GM23248 (cell line): ENCODE data around the gene PPP4R2. TPM values are rescaled to one million over a fixed set of nuclear protein-coding genes. Genes with fewer than 3 reads are reported as not detected.

Experiments used
- DNase-seq: peaks from one replicate; pipeline ENCODE4 v3.0.0-alpha.2; 2015
- H2AFZ ChIP-seq: fragments of 200-600 bp; sonication (generic); 2 replicates; pipeline ENCODE4 v1.6.1; 2016; ENCODE audit warnings: antibody characterized with exemption
- H3F3A ChIP-seq: fragments of 200-600 bp; sonication (generic); 2 replicates; pipeline ENCODE4 v1.6.1; 2016; ENCODE audit warnings: mild to moderate bottlenecking, antibody characterized with exemption, mixed run types; ENCODE audit not compliant: insufficient read depth
- H3K27ac ChIP-seq: fragments of 200-600 bp; sonication (generic); 2 replicates; pipeline ENCODE4 v1.5.1; 2016; ENCODE audit warnings: mild to moderate bottlenecking
- H3K27me3 ChIP-seq: fragments of 200-600 bp; sonication (generic); replicated peaks from 2 replicates; pipeline ENCODE4 v1.6.1; 2016; ENCODE audit warnings: mild to moderate bottlenecking; ENCODE audit not compliant: insufficient read depth
- H3K36me3 ChIP-seq: fragments of 200-600 bp; sonication (generic); 2 replicates; pipeline ENCODE4 v1.6.1; 2016; ENCODE audit warnings: low read depth, mild to moderate bottlenecking
- H3K4me1 ChIP-seq: fragments of 200-600 bp; sonication (generic); 2 replicates; pipeline ENCODE4 v1.6.1; 2016; ENCODE audit warnings: mild to moderate bottlenecking; ENCODE audit not compliant: insufficient read depth
- H3K4me2 ChIP-seq: fragments of 200-600 bp; sonication (generic); one replicate; pipeline ENCODE4 v1.6.1; 2016; ENCODE audit warnings: mild to moderate bottlenecking; ENCODE audit not compliant: unreplicated experiment
- H3K4me3 ChIP-seq: fragments of 200-600 bp; sonication (generic); 2 replicates; pipeline ENCODE4 v1.5.1; 2016; ENCODE audit warnings: mild to moderate bottlenecking
- H3K79me2 ChIP-seq: fragments of 200-600 bp; sonication (generic); 2 replicates; pipeline ENCODE4 v1.6.1; 2016; ENCODE audit warnings: mild to moderate bottlenecking; ENCODE audit not compliant: insufficient read depth
- H3K9ac ChIP-seq: fragments of 200-600 bp; sonication (generic); 2 replicates; pipeline ENCODE4 v1.6.1; 2016; ENCODE audit warnings: mild to moderate bottlenecking
- H3K9me2 ChIP-seq: fragments of 200-600 bp; sonication (generic); 2 replicates; pipeline ENCODE4 v1.6.1; 2016; ENCODE audit warnings: mixed run types, mild to moderate bottlenecking, moderate library complexity; ENCODE audit not compliant: insufficient read depth
- H3K9me3 ChIP-seq: fragments of 200-600 bp; sonication (generic); one replicate; pipeline ENCODE4 v1.6.1; 2017; ENCODE audit warnings: low read depth
- H4K20me1 ChIP-seq: fragments of 200-600 bp; sonication (generic); 2 replicates; pipeline ENCODE4 v1.6.0; 2016; ENCODE audit not compliant: insufficient read depth
- EZH2 ChIP-seq: fragments of 200-600 bp; sonication (generic); IDR thresholded peaks from 2 replicates; pipeline ENCODE4 v1.6.1; 2018; ENCODE audit warnings: antibody characterized with exemption, mild to moderate bottlenecking; ENCODE audit not compliant: insufficient read depth, poor library complexity, severe bottlenecking
- EZH2phosphoT487 ChIP-seq: fragments of 200-600 bp; sonication (generic); IDR thresholded peaks from 2 replicates; pipeline ENCODE4 v1.6.1; 2018; ENCODE audit warnings: antibody characterized with exemption, moderate library complexity, mild to moderate bottlenecking, low read depth; ENCODE audit not compliant: insufficient read depth
- WGBS, 2 experiments: methylation state at CpG; one replicate each; pipeline ENCODE4 v1.1.6; 2015 to 2017; ENCODE audit warnings: low lambda C conversion rate in 2 of 2, low coverage in 1 of 2; ENCODE audit errors: missing lambda C conversion rate in 2 of 2; 5-methylcytosine and 5-hydroxymethylcytosine counted together
- in situ Hi-C: fragments of 300-500 bp; cut with MboI; formaldehyde crosslinking; loops from 2 replicates; pipeline ENCODE4 v1.15.0; 2020
- polyA plus RNA-seq: library from polyadenylated mRNA; unstranded; fragments of >200 nt; fragmentation: Nextera tagmentation; extraction: Ambion mirVana; gene quantifications from 2 replicates; pipeline ENCODE4 v1.2.1, GENCODE V29; 2016
- total RNA-seq: library from RNA; depleted of rRNA; stranded (reverse); fragments of >200 nt; shearing (Covaris generic); gene quantifications from 2 replicates; pipeline ENCODE4 v1.2.3, GENCODE V29; 2014

The PPP4R2 gene
- total and polyA plus RNA-seq, 2 experiments from 2014 or later: 31.6 to 46.6 TPM

DNA sequence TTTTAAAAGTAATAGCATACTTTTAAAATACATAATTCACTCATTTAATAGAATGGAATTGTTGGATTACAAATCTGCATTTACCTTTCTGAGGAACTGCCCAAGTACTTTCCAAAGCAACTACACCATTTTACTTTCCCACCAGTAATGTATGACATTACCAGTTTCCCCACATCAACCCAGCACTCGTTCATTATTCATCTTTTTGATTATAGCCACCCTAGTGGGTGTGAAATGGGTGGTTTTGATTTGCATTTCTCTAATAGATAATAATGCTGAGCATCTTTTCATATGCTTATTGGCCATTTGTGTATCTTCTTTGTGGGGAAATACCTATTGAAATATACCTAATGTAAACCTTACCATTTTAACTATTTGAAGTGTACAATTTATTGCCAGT lies 46.8 kb downstream of the PPP4R2 start:
- 48 to 72% methylated on average over 1 of the region's 1 CpG for WGBS, 2 experiments
- H3K4me2 ChIP-seq: no peak overlapping the region
- H3F3A ChIP-seq: peaks cover 15% of the 10 kb centered on the region
- no peaks in the 10 kb centered on the region; the same call in 1 of the 2 replicates for H3K79me2 ChIP-seq
- H3K9ac ChIP-seq: no peak overlapping the region
- H3K27ac ChIP-seq: no peak overlapping the region
- H3K4me1 ChIP-seq: peaks cover 41% of the 10 kb centered on the region
- 0 out of 2 replicates have a peak, but pooled peaks cover 4% of the 10 kb centered on the region for H3K36me3 ChIP-seq
- H4K20me1 ChIP-seq: peaks cover 47% of the 10 kb centered on the region; the same call in 1 of the 2 replicates
- H3K4me3 ChIP-seq: no peak overlapping the region
- no peak overlapping the region for H2AFZ ChIP-seq
- H3K9me2 ChIP-seq: no peaks in the 10 kb centered on the region
- DNase-seq: no peak
- no peaks in the 10 kb centered on the region for H3K9me3 ChIP-seq
- in situ Hi-C loops: no loop called here
- no peaks in the 10 kb centered on the region for H3K27me3 ChIP-seq
- TF ChIP-seq EZH2: no peak
- no peak for TF ChIP-seq EZH2phosphoT487

- Histone ChIP-seq H3K4me2 (no peak overlapping the region), H3K36me3 (peaks cover 7% of the 10 kb centered on the region; the same call in 1 of the 2 replicates), H3K27me3 (no peaks in the 10 kb centered on the region), H3F3A (peaks cover 15% of the 10 kb centered on the region; the same call in 1 of the 2 replicates), H3K9me3 (no peaks in the 10 kb centered on the region), H3K4me1 (peaks cover 34% of the 10 kb centered on the region), H3K27ac (0 out of 2 replicates have a peak overlapping the region, but pooled peaks have one; percentile 25), H3K4me3 (no peak overlapping the region), H3K9me2 (no peaks in the 10 kb centered on the region), H2AFZ (no peak overlapping the region), H3K9ac (no peak overlapping the region), H4K20me1 (peaks cover 43% of the 10 kb centered on the region; the same call in 1 of the 2 replicates), H3K79me2 (no peaks in the 10 kb centered on the region; the same call in 1 of the 2 replicates)
- in situ Hi-C loops: no loop called here
- DNase-seq: peak; percentile 71
- WGBS, 2 experiments: 58 to 65% methylated on average over 6 of the region's 6 CpGs
- TF ChIP-seq EZH2phosphoT487 (no peak), EZH2 (no peak)
Observed at GRCh38 chr3:73045391-73045790, 48.8 kb downstream of the PPP4R2 start.

DNA sequence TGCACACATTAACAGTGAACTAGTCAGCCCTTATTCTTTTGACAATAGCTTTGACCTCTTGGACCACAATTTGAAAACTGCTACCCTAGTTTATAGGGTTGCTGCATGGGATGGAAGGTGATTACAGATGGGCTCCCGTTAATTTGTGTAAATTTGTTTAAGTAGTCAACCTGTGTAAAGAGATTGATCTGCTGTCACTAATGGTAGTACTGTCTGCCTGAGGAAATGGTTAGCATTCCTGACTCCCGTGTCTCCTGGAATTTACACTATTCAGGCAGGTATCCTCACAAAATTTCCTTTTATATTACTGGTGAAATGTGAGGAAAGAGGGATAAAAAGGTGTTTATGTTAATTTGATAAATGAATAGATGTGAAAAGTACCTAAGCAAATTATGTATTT lies 49.6 kb downstream of the PPP4R2 start:
- Histone ChIP-seq H3K27me3 (no peaks in the 10 kb centered on the region), H3K9me2 (no peaks in the 10 kb centered on the region), H4K20me1 (peaks cover 37% of the 10 kb centered on the region; the same call in 1 of the 2 replicates), H2AFZ (no peak overlapping the region), H3K9ac (no peak overlapping the region), H3F3A (peaks cover 12% of the 10 kb centered on the region; the same call in 1 of the 2 replicates), H3K79me2 (no peaks in the 10 kb centered on the region; the same call in 1 of the 2 replicates), H3K4me1 (peaks cover 34% of the 10 kb centered on the region), H3K4me3 (no peak overlapping the region), H3K27ac (no peak overlapping the region), H3K4me2 (no peak overlapping the region), H3K9me3 (no peaks in the 10 kb centered on the region), H3K36me3 (peaks cover 12% of the 10 kb centered on the region; the same call in 1 of the 2 replicates)
- 67 to 71% methylated on average over 2 of the region's 2 CpGs for WGBS, 2 experiments
- in situ Hi-C loops: no loop called here
- TF ChIP-seq EZH2 (no peak), EZH2phosphoT487 (no peak)
- DNase-seq: no peak

DNA sequence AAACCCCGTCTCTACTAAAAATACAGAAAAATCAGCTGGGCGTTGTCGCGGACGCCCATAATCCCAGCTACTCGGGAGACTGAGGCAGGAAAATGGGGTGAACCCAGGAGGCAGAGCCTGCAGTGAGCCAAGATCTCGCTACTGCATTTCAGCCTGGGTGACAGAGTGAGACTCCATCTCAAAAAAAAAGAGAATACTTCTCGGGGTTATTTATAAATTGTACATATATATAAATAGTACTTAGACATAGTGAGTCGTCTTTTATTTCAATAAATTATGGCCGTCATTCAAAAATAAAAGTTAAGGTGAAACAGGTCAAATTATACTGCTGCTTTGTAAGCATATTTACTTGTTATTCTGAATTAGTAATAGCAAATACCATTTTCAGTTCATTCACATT lies 52.7 kb downstream of the PPP4R2 start:
- Histone ChIP-seq H3K9ac (no peak overlapping the region), H3K27ac (no peak overlapping the region), H3K36me3 (peaks cover 12% of the 10 kb centered on the region; the same call in 1 of the 2 replicates), H3K4me3 (no peak overlapping the region), H3K4me1 (peaks cover 24% of the 10 kb centered on the region), H2AFZ (no peak overlapping the region), H3K9me2 (no peaks in the 10 kb centered on the region), H3F3A (peaks cover 7% of the 10 kb centered on the region; the same call in 1 of the 2 replicates), H3K27me3 (no peaks in the 10 kb centered on the region), H3K9me3 (no peaks in the 10 kb centered on the region), H3K4me2 (no peak overlapping the region), H4K20me1 (0 out of 2 replicates have a peak, but pooled peaks cover 11% of the 10 kb centered on the region), H3K79me2 (no peaks in the 10 kb centered on the region; the same call in 1 of the 2 replicates)
- TF ChIP-seq EZH2phosphoT487: no peak
- no peak for TF ChIP-seq EZH2
- no peak for DNase-seq
- in situ Hi-C loops: no loop called here
- WGBS, 2 experiments: 95% methylated on average over 10 of the region's 10 CpGs
